NCI-H2081 (cell line): ENCODE measurements around the gene KIAA1217.

Source experiments
- DNase-seq, 2 experiments: peaks; one replicate each; lab custom pipeline; 2025; lab: John Stamatoyannopoulos, UW

KIAA1217 gene

DNA sequence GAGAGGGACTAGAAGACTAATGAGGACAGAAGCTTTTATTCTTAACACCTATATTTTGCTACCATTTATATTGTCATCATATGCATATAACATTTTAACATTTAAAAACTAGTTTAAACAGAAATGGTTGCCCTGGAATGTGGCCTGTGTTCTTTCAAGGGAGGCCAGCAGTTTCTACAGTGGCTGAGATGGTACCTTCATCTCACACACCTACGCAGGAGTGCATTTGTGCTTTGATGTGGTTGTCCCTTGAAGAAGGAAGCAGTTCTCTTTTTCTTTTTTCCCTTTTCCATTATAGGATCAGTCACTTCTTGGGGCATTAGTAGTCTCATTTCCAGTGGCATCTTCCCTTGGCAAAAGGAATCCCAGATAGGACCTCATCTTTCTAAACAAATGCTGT lies 38.9 kb downstream of the KIAA1217 start:
- no peak for DNase-seq

DNA sequence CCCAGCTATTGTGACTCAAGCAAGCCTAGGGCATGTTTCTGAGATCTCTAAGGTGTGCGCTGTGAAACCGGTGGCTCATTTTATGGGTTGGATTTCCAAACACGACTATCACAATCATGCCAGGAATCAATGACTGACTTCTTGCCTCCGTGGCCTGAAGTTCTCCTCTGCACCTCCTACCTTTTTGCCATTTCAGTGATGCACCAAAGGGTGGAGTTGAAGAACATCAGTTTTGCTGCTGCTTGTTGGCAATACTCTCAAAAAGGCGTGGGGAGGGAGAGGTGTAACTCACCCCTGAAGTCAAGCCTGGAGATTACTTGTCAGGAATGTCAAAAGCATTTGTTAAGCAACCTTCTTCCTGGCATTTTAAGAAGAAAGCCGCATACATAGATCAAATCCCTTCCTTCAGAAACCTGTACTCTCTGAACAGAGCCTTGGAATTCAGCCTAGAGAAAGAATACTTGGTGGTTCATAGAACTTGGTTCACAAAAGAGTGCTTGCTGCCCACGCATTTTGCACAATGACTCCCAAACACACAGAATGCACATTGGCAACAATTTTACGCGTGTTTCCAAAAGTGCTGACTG lies 41.0 kb downstream of the KIAA1217 start:
- DNase-seq, result no peak

DNA sequence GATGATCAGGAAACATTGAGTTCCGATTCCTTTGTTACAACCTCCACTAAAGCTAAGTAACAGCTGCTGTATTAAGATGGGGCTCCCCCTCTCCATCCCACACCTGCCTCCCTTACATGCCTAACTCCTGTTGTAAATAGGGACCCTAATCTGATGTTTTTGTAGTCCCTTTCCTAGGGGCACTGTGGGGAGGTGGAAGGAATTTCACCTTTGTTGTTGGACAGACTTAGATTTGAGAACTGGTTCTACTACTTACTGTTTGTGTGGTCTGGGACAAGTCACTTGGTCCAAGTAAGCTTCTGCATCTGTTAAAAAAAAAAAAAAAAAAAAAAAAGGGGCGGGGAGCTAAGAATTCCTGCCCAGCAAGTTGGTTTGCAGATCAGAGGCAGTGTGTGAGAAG lies 42.6 kb downstream of the KIAA1217 start:
- no peak for DNase-seq

DNA sequence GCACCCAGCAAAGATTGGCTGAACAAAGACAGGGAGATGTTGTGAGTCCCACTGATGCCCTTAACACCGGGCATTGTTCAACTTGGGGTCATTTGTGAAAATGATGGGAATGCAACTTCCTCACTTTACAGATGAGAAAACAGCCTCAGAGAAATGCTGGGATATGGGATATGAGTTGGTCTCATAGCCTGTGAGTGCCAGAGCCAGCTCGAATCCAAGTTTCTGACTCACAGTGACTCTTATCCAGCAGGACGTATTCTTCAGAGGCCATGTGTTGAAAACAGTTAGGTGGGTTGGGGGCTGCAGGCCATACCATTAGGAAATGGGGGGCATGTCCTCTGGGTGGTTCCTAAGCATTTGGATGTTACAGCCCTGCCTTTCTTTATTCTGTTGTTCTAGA lies 45.2 kb downstream of the KIAA1217 start:
- no peak for DNase-seq

DNA sequence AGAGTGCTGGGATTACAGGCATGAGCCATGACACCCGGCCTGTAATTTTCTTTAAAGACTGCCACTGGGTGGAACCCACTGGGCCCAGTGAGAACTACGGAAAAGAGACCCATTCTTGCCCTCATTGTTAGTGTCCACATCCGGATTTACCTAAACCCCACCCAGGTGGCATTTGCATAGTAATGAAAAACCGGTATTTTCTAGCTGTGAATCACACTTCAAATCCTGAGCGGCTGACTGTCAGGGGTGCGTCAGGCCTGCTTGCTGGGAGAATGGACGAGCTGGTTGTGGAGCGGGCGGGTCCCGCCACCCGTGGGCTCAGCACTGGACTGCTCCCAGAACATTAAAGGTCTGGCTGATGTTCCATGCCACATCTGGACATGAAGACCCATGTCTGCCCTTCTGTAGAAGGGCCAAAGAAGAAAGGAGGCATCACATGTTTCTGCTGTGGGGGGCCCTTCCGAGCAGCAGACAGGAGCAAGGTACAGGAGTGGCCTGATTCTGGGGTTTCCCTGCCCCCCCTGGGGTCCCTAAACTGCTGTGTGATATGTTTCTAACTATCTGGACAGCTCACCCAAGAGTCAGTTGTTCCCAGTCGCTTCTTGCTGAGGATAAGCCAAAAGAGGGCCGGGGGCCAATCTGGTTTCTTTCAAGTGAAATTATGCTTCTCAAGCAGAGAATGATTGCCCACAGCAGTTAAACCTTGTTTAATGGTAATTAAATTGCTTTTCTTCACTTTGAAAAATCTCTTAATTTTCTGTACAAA lies 46.4 kb downstream of the KIAA1217 start:
- DNase-seq, result no peak

DNA sequence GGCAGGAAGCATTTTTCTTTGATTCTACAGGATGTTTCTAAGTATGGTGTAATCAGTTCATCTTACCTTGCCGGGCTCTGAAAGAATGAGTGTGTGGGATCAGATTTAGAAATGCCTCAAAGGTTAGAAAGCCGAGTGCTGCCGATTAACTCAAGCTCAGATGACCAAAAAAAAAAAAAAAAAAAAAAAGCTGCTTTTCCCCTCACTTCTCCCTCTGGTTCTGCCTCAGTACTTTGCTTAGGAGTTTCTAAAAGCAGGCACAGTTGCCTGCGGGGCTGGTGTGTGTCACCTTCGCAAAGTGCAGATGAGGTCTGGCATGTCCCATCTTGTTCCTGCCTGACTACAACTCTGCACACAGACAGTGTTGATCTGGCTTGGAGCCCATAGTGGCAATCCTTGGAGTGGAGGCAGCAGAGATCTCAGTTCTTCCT lies 47.0 kb downstream of the KIAA1217 start:
- DNase-seq, result no peak

DNA sequence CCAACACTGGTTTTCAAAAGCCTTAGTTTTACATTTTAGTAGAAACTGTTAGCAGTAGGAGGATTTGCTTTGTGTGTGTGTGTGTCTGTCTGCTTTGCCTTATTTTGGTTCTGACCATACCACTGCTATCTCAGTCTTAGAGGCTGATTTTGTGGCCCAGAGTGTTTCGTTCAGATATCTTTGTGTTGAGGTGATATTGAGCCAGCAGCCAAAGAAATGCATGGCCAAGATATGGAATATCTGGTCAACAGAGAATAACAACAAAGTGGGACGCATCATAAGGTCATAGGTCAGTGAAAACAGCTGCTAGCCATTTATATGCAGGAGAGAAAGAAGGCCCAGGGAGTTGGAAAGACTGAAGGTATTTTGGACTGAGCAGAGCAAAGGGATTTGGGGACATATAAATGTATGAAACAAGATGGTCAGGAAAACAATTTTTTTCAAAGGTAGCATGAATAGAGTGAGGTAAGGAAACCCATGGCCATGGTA lies 47.7 kb downstream of the KIAA1217 start:
- no peak for DNase-seq

DNA sequence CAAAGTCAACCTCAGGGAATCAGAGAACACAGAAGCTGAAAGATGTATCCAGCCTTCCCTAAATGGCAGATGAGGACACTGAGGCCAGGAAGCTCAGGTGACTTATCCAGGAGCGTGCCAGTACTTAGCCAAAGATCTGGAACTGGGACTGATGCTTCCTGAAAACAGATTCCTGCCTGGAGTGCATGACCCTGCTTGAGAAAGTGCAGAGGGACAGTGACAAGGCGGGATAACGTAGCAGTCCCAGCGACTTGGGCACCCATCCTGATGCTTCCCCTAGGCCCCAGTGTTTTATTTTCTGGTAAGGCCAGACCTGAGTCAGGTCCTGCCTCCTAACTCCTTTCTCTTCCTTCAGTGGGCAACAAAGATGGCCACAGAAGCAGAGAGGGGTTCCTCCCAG lies 48.6 kb downstream of the KIAA1217 start:
- DNase-seq, result no peak

DNA sequence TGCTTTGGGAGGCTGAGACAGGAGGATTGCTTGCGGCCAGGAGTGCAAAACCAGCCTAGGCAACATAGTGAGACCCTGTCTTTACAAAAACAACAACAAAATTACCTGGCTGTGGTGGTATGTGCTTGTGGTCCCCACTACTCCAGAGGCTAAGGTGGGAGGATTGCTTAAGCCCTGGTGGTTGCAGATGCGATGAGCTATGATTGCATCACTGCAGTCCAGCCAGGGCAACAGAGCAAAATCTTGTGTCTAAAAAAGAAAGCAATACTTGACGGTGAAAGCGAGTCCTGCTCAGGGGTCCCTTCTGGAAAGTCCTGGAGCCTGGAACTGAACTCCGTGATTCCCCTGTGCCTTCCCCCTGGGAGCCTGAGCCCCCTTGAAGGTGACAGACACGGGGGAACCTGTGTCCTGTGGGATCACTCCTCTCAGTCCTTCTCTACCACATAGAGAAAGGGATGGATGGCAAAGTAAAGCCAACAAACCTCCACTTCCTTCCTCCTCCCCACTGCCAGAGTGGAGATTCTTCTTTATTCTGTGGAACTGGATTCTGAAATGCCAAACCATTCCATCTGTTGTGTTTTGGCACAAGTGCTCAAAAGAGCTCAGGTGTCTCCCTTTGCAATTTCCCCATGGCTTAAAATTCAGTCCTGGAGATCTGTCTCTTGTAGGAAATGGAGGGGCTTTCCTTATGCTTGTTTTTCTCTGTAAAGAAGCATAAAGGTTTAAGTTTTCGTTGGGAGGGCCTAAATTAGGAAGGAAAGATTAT lies 50.6 kb downstream of the KIAA1217 start:
- no peak for DNase-seq

DNA sequence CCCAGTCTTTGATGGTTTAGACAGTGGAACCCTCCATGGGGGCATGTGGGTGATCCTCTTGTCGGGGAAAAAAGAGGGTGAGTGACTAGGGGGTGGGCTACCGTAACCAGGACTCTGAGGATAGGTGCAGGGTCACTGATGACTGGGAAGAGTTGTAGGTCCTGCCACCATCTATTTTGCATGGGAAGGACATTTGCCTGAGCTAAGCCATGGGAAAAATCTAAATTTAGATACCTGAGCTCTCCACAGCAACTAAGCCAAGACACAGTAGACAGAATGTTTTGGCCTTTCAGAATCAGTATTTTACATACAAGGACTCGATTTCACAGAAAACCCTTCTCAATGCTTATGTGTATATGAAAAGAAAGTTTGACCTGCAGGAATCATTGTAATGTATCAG lies 52.7 kb downstream of the KIAA1217 start:
- DNase-seq, result no peak

DNA sequence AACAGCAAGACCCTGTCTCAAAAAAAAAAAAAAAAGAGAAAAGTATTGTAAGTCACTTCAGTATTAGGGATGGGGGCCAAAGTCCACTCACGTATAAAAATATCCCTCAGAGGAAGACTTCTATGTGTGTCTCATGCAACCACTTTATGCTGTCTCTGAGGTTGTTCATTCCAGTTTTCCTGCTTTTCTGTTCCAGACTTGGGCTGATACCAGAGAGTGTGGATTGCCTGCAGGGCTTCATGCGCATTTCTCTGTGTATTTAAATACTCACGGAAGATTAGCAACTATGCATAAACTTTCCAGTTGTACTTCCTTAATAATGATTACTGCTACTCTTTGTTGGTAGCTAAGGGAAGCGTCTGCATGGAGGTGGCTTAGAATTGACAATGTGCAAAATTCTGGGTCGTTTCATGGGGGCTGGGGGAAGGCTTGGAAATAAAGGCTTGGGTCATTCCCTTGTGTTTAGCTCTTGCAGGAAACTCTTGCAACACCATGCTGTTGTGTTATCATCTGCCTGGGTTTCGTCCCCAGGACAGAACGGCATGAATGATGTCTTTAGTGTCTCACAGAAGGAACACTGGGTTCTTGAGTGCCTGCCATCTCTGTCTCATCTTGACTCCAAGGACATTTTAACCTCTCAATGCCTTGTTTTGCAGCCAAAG lies 54.1 kb downstream of the KIAA1217 start:
- no peak for DNase-seq

DNA sequence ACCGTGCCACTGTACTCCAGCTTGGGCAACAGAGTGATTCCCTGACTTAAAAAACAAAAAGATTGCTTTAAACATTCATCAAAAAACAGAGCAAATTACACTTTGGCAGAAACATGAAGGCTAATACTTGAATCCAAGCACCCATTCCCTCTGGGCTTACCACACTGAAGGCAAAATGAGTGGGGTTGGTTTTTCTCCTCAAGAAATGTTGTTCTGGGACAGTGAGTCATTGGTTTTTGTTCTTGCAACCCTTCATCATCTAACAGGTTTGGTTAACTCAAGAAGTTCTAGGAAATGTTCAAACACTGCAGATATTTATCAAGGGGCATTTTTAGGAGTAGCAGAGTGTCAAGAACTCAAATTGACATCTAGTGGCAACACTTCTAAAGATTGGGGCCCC lies 60.5 kb downstream of the KIAA1217 start:
- no peak for DNase-seq

DNA sequence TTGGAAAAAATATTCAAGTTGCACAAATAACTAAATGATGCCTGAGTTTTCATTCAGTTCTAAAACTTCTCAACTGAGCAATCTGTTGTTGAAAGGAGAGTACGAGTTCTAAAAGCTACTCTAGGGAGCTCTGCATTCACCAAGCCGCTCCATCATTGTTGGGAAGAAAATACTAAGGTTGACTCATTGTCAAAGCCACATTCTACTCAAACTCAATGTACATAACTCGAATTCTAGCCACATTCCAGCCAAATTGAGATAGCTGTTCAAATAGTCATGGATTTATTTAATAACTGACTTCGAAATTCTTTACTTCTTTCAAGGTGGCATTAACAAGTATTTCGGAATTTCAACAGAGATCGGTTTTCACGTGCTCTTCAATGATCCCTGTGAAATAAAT lies 63.4 kb downstream of the KIAA1217 start:
- no peak for DNase-seq

DNA sequence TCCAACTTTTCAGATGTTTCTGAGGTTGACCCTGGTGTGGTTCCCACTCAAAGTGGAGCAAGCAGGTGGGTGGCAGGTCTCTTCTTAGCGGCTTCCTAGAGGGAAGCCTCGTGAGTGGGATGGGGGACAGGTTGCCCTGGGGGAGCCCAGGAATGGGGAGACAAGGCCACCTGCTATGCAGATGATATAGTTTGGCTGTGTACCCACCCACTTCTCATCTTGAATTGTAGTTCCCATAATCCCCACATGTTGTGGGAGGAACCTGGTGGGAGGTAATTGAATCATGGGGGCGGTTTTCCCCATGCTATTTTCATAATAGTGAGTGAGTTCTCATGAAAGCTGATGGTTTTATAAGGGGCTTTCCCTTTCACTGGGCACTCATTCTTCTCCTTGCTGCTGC lies 68.3 kb downstream of the KIAA1217 start:
- DNase-seq, result no peak

DNA sequence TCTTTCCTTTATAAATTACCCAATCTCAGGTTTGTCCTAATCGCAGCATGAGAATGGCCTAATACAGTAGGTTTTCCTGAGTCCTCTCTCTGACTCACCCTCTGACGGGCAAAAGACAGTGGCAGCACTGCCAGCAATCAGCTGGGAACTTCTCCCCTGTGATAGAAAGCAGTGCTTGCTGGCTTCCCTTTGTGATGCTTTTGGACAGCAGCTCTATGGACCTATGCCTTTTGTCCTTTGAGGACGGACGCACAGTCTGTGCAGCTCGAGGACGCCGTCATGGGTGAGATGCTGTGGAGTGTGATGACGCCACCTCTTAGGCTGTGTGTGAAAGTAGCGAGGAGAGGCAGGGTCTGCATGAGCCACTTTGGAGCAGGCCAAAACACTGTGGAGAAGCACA lies 68.8 kb downstream of the KIAA1217 start:
- no peak for DNase-seq

DNA sequence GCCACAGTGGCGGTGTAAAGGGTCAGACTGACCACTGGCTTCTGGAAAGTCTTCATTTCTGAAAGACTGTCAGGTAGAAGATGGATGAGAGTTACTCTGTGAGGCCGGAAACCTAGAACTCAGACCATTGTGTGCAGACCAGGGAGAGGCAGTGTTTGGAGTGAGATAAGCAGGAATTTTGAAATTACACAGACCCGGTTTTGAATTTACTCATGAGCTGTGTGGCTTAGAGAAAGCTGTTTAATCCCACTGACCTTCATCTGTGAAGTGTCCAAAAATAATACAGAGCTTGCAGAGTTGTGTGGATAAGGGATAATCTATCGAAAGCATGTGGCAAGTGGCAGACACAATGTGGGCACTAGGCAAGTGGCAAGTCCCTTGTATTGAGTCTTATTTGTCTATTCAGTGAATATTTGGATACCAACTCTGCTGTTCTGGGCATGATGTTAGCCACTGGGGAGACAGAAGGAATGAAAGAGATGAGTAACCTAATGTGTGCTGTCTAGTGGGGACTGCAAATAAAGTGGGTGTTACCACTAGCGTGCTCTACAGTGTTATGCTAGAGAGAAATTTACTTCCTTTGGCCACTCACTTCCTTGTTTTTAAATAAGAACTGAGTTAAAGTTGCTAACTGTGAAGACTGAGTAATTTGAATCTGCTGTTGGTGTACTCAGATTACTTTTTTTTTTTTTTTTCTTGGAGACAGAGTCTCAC lies 69.4 kb downstream of the KIAA1217 start:
- no peak for DNase-seq

DNA sequence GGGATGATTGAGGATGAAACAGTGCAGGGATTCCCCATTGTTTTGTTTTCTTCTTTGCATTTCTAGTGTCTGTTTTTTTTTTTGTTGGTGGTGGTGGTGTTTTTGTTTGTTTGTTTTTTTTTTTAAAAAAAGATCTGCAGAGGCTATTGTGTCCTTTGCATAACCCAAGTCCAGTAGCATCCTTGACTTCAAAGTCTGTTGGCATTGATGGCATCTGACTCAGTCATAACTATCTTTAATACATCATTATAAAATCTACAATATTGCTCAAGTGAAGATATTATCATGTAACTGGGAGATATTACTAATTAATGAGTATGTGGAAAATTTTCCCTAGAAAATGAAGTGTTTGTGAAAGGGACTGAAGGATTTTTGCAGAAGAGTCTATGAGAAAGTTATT lies 70.2 kb downstream of the KIAA1217 start:
- no peak for DNase-seq

DNA sequence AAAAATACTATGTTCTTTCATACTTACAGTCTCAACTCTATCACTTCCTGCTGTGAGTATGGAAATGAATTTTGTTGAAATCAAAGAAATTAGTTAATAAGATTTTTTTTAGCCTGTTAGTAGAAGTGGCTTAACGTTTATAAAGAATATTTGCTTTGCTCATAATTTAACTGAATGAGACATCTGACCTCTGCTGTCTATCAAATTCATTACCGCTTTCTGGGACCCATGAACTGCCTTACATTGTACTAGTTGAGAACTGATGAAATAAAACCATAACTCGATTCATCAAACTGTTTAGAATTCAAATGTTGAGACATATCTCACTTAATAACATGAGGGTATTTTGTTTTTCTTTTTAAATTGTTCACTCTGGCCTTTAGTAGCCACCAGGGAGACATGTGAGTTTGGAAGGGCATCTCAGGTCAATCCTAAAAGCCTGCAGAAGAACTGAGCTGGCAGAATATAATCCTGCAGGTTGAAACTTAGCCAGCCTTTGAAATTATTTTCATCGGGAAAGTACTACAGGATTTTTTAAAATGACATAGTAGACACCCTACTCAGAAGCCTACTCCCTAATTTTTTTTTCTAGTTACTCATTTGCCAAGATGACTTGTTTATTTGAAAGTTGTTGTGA lies 78.7 kb downstream of the KIAA1217 start:
- DNase-seq, result no peak

DNA sequence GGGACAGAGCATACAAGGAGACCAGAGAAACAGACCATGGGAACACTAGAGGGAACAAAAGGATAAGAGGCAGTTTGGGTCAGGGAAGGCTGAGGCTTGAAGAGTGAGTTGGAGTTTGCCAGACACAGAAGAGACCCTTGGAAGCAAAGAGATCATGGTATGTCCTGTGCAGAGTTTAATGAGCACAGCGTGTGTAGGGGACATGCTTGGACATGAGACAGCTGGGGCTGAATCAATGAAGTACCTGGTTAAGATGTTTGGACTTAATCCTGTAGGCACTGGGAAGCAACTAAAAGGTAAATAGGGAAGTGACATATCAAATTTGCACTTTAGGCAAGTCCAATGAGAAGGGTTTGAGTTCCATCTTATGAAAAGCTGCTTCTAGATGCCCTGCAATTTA lies 79.6 kb downstream of the KIAA1217 start:
- DNase-seq, result no peak

DNA sequence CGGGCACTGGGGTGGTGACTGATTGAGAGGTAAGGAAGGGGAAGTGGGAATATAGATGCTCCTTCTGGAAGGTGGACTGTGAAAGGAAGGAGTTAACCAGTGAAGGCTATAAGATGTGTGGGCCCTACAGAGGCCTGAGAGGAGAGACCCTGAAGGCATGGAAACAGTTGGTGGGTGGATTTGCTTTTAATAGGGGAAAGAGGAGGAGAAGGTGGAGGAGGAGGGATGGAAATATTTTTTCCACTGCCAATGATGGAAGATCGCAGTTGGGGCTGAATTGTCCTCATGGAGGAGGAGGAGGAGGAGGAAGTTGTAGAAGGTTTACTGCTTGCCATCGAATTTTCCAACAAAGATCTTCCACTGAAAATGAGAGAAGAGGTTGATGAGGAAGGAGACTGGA lies 80.3 kb downstream of the KIAA1217 start:
- DNase-seq, result no peak
